ENCODE results near the gene TMEM151A.

Gene TMEM151A

DNA sequence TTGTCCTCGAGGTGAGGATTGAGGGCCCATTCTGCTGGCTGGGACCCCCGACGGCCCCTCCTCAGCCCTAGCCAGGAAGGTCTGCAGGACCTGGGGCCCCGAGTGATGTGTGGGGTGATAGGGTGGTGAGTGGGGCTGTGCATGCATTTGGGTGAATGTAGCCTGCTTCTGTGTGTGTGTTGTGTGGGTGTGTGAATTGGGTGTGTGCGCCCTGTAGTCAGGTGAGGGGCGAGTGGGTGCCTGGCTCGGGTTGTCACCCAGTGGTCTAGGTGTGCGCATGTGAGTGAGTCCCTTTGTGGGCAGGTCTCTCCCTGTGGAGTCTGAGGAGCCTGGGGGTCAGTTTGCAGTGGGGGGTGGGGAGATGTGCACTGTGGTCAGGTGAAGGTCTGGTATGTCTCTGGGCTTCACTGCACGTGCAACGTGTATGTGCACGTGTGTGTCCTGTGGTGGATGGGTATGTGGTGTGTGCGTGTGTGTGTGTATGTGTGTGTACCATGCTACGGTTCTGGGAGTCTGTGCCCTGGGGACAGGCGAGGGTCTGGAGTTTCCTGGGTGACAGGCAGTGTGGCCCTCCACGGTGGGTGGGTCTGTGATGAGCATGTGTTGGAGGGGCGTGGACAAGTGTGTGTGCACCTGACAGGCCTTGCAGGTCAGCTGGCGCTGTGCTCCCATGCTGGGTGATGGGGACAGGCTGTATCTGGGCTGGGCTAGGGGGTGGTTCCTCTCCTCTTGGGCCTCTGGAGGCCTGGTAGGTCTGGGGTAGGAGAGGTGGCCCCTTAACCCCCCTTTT, 1.0 kb downstream of the TMEM151A start:
- Mint-ChIP-seq H3K4me3 (peak overlapping the region; percentile 47), H3K9me3 (no peaks in the 10 kb centered on the region), H3K27ac (no peak overlapping the region), H3K27me3 (ENCODE audit: low read depth, poor library complexity) (peaks cover 74% of the 10 kb centered on the region), H3K36me3 (ENCODE audit: low read depth) (no peaks in the 10 kb centered on the region), H3K4me1 (peaks cover 33% of the 10 kb centered on the region)
- TF ChIP-seq, protein P1, sequence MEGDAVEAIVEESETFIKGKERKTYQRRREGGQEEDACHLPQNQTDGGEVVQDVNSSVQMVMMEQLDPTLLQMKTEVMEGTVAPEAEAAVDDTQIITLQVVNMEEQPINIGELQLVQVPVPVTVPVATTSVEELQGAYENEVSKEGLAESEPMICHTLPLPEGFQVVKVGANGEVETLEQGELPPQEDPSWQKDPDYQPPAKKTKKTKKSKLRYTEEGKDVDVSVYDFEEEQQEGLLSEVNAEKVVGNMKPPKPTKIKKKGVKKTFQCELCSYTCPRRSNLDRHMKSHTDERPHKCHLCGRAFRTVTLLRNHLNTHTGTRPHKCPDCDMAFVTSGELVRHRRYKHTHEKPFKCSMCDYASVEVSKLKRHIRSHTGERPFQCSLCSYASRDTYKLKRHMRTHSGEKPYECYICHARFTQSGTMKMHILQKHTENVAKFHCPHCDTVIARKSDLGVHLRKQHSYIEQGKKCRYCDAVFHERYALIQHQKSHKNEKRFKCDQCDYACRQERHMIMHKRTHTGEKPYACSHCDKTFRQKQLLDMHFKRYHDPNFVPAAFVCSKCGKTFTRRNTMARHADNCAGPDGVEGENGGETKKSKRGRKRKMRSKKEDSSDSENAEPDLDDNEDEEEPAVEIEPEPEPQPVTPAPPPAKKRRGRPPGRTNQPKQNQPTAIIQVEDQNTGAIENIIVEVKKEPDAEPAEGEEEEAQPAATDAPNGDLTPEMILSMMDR (IDR thresholded peaks at IDR 0.05), result no peak
- no peak for DNase-seq

DNA sequence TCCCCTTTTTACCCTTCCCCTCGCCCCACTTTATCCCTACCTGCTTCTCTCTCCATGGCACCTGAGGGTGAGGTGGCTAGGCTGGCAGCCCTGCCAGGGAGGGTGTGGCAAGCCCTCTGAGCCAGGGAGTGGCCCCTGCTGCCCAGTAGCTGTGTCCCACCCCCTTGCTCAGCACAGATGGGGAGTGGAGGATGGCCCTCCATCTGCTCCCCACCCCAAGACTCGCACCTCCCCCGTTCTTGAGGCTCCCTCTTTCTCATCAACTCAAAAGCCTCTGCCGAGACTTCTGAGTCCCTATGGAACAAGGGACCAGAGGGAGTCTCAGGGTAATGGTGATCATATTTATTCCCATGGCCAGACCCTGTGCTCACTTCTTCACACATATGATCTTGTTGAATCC, 1.7 kb downstream of the TMEM151A start:
- no peaks in the 10 kb centered on the region for H3K36me3 Mint-ChIP-seq (ENCODE audit: low read depth)
- H3K4me1 Mint-ChIP-seq, result peaks cover 30% of the 10 kb centered on the region
- no peak for DNase-seq
- H3K27ac Mint-ChIP-seq, result no peak overlapping the region
- H3K9me3 Mint-ChIP-seq, result no peaks in the 10 kb centered on the region
- TF ChIP-seq, protein P1 (IDR thresholded peaks at IDR 0.05), result no peak
- H3K4me3 Mint-ChIP-seq, result no peak overlapping the region
- peaks cover 78% of the 10 kb centered on the region for H3K27me3 Mint-ChIP-seq (ENCODE audit: low read depth, poor library complexity)

GRCh38 chr11:66293777-66294625, 2.3 kb downstream of the TMEM151A start:
- Mint-ChIP-seq H3K4me3 (no peak overlapping the region), H3K4me1 (peaks cover 28% of the 10 kb centered on the region), H3K36me3 (ENCODE audit: low read depth) (no peaks in the 10 kb centered on the region), H3K27me3 (ENCODE audit: low read depth, poor library complexity) (peaks cover 77% of the 10 kb centered on the region), H3K27ac (no peak overlapping the region), H3K9me3 (no peaks in the 10 kb centered on the region)
- TF ChIP-seq, protein P1 (IDR thresholded peaks at IDR 0.05), result no peak
- no peak for DNase-seq

- no peak overlapping the region for H3K27ac Mint-ChIP-seq
- TF ChIP-seq, protein P1 (IDR thresholded peaks at IDR 0.05), result no peak
- H3K4me1 Mint-ChIP-seq, result peaks cover 19% of the 10 kb centered on the region
- no peak for DNase-seq
- H3K27me3 Mint-ChIP-seq (ENCODE audit: low read depth, poor library complexity), result peaks cover 77% of the 10 kb centered on the region
- H3K4me3 Mint-ChIP-seq, result no peak overlapping the region
- no peaks in the 10 kb centered on the region for H3K36me3 Mint-ChIP-seq (ENCODE audit: low read depth)
- H3K9me3 Mint-ChIP-seq, result no peaks in the 10 kb centered on the region
Observed at GRCh38 chr11:66294626-66295620, 3.2 kb downstream of the TMEM151A start.

- Mint-ChIP-seq H3K27me3 (ENCODE audit: low read depth, poor library complexity) (peaks cover 60% of the 10 kb centered on the region), H3K27ac (peak overlapping the region; percentile 69), H3K4me1 (peaks cover 7% of the 10 kb centered on the region), H3K36me3 (ENCODE audit: low read depth) (no peaks in the 10 kb centered on the region), H3K9me3 (no peaks in the 10 kb centered on the region), H3K4me3 (no peak overlapping the region)
- TF ChIP-seq, protein P1 (IDR thresholded peaks at IDR 0.05), result no peak
- no peak for DNase-seq
Observed at GRCh38 chr11:66297610-66298009, 5.9 kb downstream of the TMEM151A start.

Measured in nephron progenitor cell (in vitro differentiated cells).